Effector memory CD4-positive, alpha-beta T cell (primary cell): ENCODE results near the gene TFR2.

Experiments used
- DNase-seq, 3 donors: peaks; one replicate each; pipeline ENCODE4 v3.0.0-alpha.2; 2020
- H3K27ac ChIP-seq: 2 replicates; pipeline ENCODE4 v1.7.0; 2013; ENCODE audit warnings: mild to moderate bottlenecking, low read length, moderate library complexity; ENCODE audit not compliant: insufficient read depth, poor library complexity, severe bottlenecking
- H3K27me3 ChIP-seq: replicated peaks from 2 replicates; pipeline ENCODE4 v1.7.0; 2013; ENCODE audit warnings: mild to moderate bottlenecking, low read length; ENCODE audit not compliant: insufficient read depth, control insufficient read depth, poor library complexity, severe bottlenecking
- H3K36me3 ChIP-seq: 2 replicates; pipeline ENCODE4 v1.7.0; 2013; ENCODE audit warnings: mild to moderate bottlenecking, low read length, moderate library complexity; ENCODE audit not compliant: control insufficient read depth, insufficient read depth
- H3K4me1 ChIP-seq: 2 replicates; pipeline ENCODE4 v1.7.0; 2013; ENCODE audit warnings: low read length, mild to moderate bottlenecking; ENCODE audit not compliant: control insufficient read depth, insufficient read depth, poor library complexity, severe bottlenecking
- H3K4me3 ChIP-seq: 2 replicates; pipeline ENCODE4 v1.7.0; 2013; ENCODE audit warnings: low read length, low read depth, mild to moderate bottlenecking; ENCODE audit not compliant: insufficient read depth, poor library complexity, severe bottlenecking
- H3K9me3 ChIP-seq: 2 replicates; pipeline ENCODE4 v1.7.0; 2013; ENCODE audit warnings: mild to moderate bottlenecking, low read length, moderate library complexity; ENCODE audit not compliant: control insufficient read depth

TFR2 gene

GRCh38 chr7:100586266-100587025 lies 54.9 kb downstream of the TFR2 start, which contains the start of gene FBXO24:
FBXO24 (plus strand) TSS chr7:100586328; CDS start chr7:100586626, 298 bp downstream.
- peak within 1 kb of the TSS; percentile 95 for H3K4me3 ChIP-seq
- peaks cover 46% of the 10 kb centered on the region for H3K4me1 ChIP-seq
- peak within 1 kb of the TSS; percentile 95 for H3K27ac ChIP-seq
- H3K36me3 ChIP-seq = peaks cover 8% of the 10 kb centered on the region
- H3K9me3 ChIP-seq = no peaks in the 10 kb centered on the region
- no peaks in the 10 kb centered on the region for H3K27me3 ChIP-seq
- peak; percentile 99 to 100 (median 99) for DNase-seq

- H3K9me3 ChIP-seq = no peaks in the 10 kb centered on the region
- peaks cover 46% of the 10 kb centered on the region for H3K4me1 ChIP-seq
- H3K27me3 ChIP-seq = no peaks in the 10 kb centered on the region
- DNase-seq = peak; percentile 48 to 64 (median 59)
- peak within 1 kb of the TSS; percentile 95 for H3K27ac ChIP-seq
- peak within 1 kb of the TSS; percentile 95 for H3K4me3 ChIP-seq
- H3K36me3 ChIP-seq = peaks cover 15% of the 10 kb centered on the region
Observed at GRCh38 chr7:100585511-100586265, 55.7 kb downstream of the TFR2 start, which contains the start of gene LRCH4. LRCH4 (minus strand) TSS chr7:100586129; CDS start chr7:100586100, 29 bp downstream.

GRCh38 chr7:100584683-100585510 lies 56.5 kb downstream of the TFR2 start:
- no peak for DNase-seq
- peak overlapping the region; percentile 95 for H3K4me3 ChIP-seq
- peaks cover 46% of the 10 kb centered on the region for H3K4me1 ChIP-seq

GRCh38 chr7:100584054-100584682 lies 57.2 kb downstream of the TFR2 start:
- peak overlapping the region; percentile 95 for H3K27ac ChIP-seq
- DNase-seq = no peak
- H3K4me1 ChIP-seq = peaks cover 46% of the 10 kb centered on the region
- peak overlapping the region; percentile 95 for H3K4me3 ChIP-seq
- no peaks in the 10 kb centered on the region for H3K9me3 ChIP-seq
- no peaks in the 10 kb centered on the region for H3K27me3 ChIP-seq
- H3K36me3 ChIP-seq = peaks cover 27% of the 10 kb centered on the region

More at GRCh38 chr7:100584683-100585510, 56.5 kb downstream of the TFR2 start:
- Histone ChIP-seq H3K36me3 (peaks cover 23% of the 10 kb centered on the region), H3K9me3 (no peaks in the 10 kb centered on the region), H3K27me3 (no peaks in the 10 kb centered on the region), H3K27ac (peak overlapping the region; percentile 95)

- no peaks in the 10 kb centered on the region for H3K9me3 ChIP-seq
- H3K4me1 ChIP-seq = peaks cover 46% of the 10 kb centered on the region
- no peaks in the 10 kb centered on the region for H3K27me3 ChIP-seq
- peak overlapping the region; percentile 95 for H3K4me3 ChIP-seq
- peak overlapping the region; percentile 80 for H3K27ac ChIP-seq
- peaks cover 34% of the 10 kb centered on the region for H3K36me3 ChIP-seq
- peak; percentile 32 to 52 (median 42) for DNase-seq
Observed at GRCh38 chr7:100583132-100584053, 58.0 kb downstream of the TFR2 start.

- Histone ChIP-seq H3K4me3 (peak overlapping the region; percentile 95), H3K4me1 (peaks cover 46% of the 10 kb centered on the region)
- DNase-seq = no peak
Observed at GRCh38 chr7:100582650-100583049, 58.7 kb downstream of the TFR2 start.

GRCh38 chr7:100582041-100582579 lies 59.2 kb downstream of the TFR2 start:
- peak overlapping the region; percentile 7 for H3K4me3 ChIP-seq
- no peaks in the 10 kb centered on the region for H3K27me3 ChIP-seq
- peak overlapping the region; percentile 80 for H3K27ac ChIP-seq
- H3K36me3 ChIP-seq = peaks cover 47% of the 10 kb centered on the region
- no peaks in the 10 kb centered on the region for H3K9me3 ChIP-seq
- no peak for DNase-seq
- H3K4me1 ChIP-seq = peaks cover 45% of the 10 kb centered on the region

More at GRCh38 chr7:100582650-100583049, 58.7 kb downstream of the TFR2 start:
- Histone ChIP-seq H3K9me3 (no peaks in the 10 kb centered on the region), H3K27ac (peak overlapping the region; percentile 80), H3K27me3 (no peaks in the 10 kb centered on the region), H3K36me3 (peaks cover 42% of the 10 kb centered on the region)

GRCh38 chr7:100580466-100581283 lies 60.7 kb downstream of the TFR2 start:
- Histone ChIP-seq H3K36me3 (peaks cover 61% of the 10 kb centered on the region), H3K27me3 (no peaks in the 10 kb centered on the region), H3K4me1 (peaks cover 40% of the 10 kb centered on the region), H3K9me3 (no peaks in the 10 kb centered on the region), H3K27ac (no peak overlapping the region), H3K4me3 (no peak overlapping the region)
- no peak for DNase-seq
